ENCODE data around the gene C16orf90.

- TF ChIP-seq ZNF274 (IDR thresholded peaks at IDR 0.05; ENCODE audit: low read depth, low read length) = no peak
- no peak for TF ChIP-seq SUZ12 (IDR thresholded peaks at IDR 0.05; ENCODE audit: extremely low read depth, insufficient read depth, insufficient read length)
Observed at GRCh38 chr16:3461151-3461550, 34.1 kb downstream of the C16orf90 start.

Measured in NT2/D1 (cell line).